ENCODE data around the gene SHROOM1. TPM values are rescaled to one million over a fixed set of nuclear protein-coding genes. Genes with fewer than 3 reads are reported as not detected.

SHROOM1 gene
- total RNA-seq, 4 donors from 2014 or later: 5.8 to 10.3 (median 6.5) TPM

GRCh38 chr5:132825033-132825833, 5.2 kb downstream of the SHROOM1 start:
- Histone ChIP-seq H3K4me1 (peaks cover 0 to 42% (median 9%) of the 10 kb centered on the region in 3 donors), H3K9me3 (no peaks in the 10 kb centered on the region), H3K27me3 (peaks cover 12% of the 10 kb centered on the region), H3K36me3 (peaks cover 0 to 23% of the 10 kb centered on the region in 2 donors), H3K27ac (no peak overlapping the region), H3K4me3 (peak overlapping the region in 1 of 2 donors; percentile 28)
- ATAC-seq: no peak
- TF ChIP-seq POLR2AphosphoS5 (IDR thresholded peaks at IDR 0.05) (no peak), EP300 (IDR thresholded peaks at IDR 0.05) (no peak), POLR2A (IDR thresholded peaks at IDR 0.05) (no peak)
- TF ChIP-seq, protein P1, sequence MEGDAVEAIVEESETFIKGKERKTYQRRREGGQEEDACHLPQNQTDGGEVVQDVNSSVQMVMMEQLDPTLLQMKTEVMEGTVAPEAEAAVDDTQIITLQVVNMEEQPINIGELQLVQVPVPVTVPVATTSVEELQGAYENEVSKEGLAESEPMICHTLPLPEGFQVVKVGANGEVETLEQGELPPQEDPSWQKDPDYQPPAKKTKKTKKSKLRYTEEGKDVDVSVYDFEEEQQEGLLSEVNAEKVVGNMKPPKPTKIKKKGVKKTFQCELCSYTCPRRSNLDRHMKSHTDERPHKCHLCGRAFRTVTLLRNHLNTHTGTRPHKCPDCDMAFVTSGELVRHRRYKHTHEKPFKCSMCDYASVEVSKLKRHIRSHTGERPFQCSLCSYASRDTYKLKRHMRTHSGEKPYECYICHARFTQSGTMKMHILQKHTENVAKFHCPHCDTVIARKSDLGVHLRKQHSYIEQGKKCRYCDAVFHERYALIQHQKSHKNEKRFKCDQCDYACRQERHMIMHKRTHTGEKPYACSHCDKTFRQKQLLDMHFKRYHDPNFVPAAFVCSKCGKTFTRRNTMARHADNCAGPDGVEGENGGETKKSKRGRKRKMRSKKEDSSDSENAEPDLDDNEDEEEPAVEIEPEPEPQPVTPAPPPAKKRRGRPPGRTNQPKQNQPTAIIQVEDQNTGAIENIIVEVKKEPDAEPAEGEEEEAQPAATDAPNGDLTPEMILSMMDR (IDR thresholded peaks at IDR 0.05): no peak
- 94% methylated on average over 9 of the region's 71 CpGs; no CpG with 5 or more reads in 1 of the 2 donors for WGBS, 2 donors (ENCODE audit: low coverage in 1 of 2)

DNA sequence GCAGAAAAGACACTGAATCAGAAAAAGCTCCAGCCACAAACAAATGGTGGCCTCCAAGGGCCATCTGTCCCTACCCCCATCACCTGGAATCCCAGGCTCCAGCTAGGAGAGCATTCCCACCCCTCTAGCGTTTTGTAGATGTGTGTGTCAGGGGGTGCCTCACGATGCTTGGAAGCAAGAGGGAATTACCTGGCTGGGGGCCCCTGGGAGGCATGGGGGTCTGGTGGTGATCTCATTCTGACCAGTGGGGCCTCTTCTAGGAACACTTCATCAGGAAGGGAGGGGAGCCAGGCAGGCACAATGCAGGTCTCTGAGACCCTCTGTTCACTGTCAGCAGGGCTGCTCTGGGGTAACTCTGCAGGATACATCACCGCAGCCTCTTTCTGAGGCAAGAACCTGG, 6.0 kb downstream of the SHROOM1 start:
- Histone ChIP-seq H3K36me3 (peaks cover 0 to 23% of the 10 kb centered on the region in 2 donors), H3K9me3 (no peaks in the 10 kb centered on the region), H3K27ac (no peak overlapping the region), H3K4me1 (peaks cover 0 to 45% (median 6%) of the 10 kb centered on the region in 3 donors), H3K27me3 (peaks cover 15% of the 10 kb centered on the region), H3K4me3 (no peak overlapping the region)
- WGBS, 2 donors (ENCODE audit: low coverage in 1 of 2): 83% methylated on average over 1 of the region's 3 CpGs; no CpG with 5 or more reads in 1 of the 2 donors
- no peak for TF ChIP-seq EP300 (IDR thresholded peaks at IDR 0.05)
- TF ChIP-seq POLR2AphosphoS5 (IDR thresholded peaks at IDR 0.05): no peak
- TF ChIP-seq POLR2A (IDR thresholded peaks at IDR 0.05): no peak
- TF ChIP-seq, protein P1 (IDR thresholded peaks at IDR 0.05): no peak
- ATAC-seq: no peak

DNA sequence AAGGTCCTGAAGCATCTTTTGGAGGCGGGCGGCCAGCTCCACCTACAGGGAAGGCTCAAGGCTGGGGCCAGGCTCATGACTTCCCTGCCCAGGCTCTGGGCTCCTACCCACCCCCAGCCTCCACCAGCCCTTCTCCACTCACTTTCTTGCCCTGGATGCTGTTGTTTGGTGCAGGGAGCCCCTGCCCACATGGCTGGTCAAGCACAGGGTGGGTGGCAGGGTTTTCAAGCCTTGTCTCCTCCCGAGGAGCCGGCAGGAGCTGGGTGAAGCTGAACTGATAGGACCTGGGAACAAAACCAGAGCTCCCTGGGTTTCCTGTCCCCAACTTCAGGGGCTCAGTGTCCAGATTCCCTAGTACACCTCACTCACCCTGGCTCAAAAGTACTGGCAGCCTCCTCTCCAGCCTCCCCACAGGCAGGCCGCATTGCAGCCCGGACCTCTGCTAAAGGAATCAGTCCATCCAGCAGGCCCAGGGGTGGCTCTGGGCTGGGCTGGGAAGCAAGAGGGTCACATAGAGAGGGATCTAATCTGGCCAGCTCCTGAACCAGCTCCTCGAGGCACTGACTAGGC, 6.9 kb downstream of the SHROOM1 start:
- ATAC-seq: no peak
- peaks cover 0 to 23% of the 10 kb centered on the region in 2 donors for H3K36me3 ChIP-seq
- peaks cover 23% of the 10 kb centered on the region for H3K27me3 ChIP-seq
- peak overlapping the region in 1 of 2 donors; percentile 40 for H3K4me3 ChIP-seq
- H3K27ac ChIP-seq: peak overlapping the region in 2 of 4 donors; percentile 3 to 60
- no peaks in the 10 kb centered on the region for H3K9me3 ChIP-seq
- TF ChIP-seq POLR2AphosphoS5 (IDR thresholded peaks at IDR 0.05) (no peak), EP300 (IDR thresholded peaks at IDR 0.05) (no peak), POLR2A (IDR thresholded peaks at IDR 0.05) (no peak)
- TF ChIP-seq, protein P1 (IDR thresholded peaks at IDR 0.05): peak in 1 of 4 experiments; percentile 5
- H3K4me1 ChIP-seq: peaks cover 0 to 38% (median 4%) of the 10 kb centered on the region in 3 donors
- WGBS, 2 donors (ENCODE audit: low coverage in 1 of 2): 80% methylated on average over 1 of the region's 7 CpGs; no CpG with 5 or more reads in 1 of the 2 donors

DNA sequence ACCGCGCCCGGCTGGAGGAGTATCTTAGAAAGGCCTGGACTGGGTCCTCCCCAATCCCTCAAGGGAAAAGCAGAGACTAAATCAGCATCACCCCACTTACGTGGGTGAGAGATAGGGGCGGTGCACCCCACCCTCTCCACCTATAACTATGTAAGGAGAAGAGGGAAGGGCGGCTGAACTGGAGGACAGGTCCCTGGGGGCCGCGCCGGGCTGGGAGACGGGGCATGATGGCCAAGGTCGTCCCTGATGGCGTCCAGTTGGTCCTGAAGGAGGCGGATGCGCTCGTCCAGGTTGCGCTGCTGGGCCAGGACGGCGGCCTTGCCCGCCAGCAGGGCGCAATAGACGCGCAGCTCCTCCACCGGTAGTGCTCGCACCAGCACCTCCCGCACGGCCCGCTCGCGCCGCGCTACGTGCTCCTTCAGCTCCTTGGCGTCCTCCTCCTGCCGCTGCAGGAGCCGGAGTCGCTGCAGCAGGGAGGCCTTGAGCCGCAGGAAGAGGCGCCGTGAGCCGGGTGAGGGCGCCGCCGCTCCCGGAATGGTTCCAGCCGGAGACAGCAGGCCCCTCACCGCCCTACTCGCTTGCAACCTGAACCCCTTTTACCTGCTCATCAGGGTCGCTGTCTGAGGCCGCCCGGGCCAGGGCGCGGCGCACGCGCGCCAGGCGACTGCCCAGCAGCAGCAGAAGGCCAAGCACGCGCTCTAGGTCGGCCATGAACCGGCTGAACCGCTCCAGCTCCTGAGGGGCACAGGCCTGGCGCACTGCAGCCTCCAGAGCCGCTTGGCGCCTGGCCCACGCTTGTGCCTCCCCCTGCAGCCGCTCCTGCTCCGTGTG, 7.6 kb downstream of the SHROOM1 start:
- Histone ChIP-seq H3K9me3 (no peaks in the 10 kb centered on the region), H3K4me3 (peak overlapping the region in 1 of 2 donors; percentile 40), H3K4me1 (peaks cover 0 to 38% (median 4%) of the 10 kb centered on the region in 3 donors), H3K36me3 (peaks cover 0 to 23% of the 10 kb centered on the region in 2 donors), H3K27me3 (peaks cover 23% of the 10 kb centered on the region), H3K27ac (peak overlapping the region in 2 of 4 donors; percentile 3 to 60)
- no CpG with 5 or more reads among the region's 68 CpGs for WGBS, 2 donors (ENCODE audit: low coverage in 1 of 2)
- TF ChIP-seq, protein P1 (IDR thresholded peaks at IDR 0.05): peak in 1 of 4 experiments; percentile 7
- no peak for TF ChIP-seq POLR2AphosphoS5 (IDR thresholded peaks at IDR 0.05)
- no peak for TF ChIP-seq EP300 (IDR thresholded peaks at IDR 0.05)
- no peak for TF ChIP-seq POLR2A (IDR thresholded peaks at IDR 0.05)
- peak; percentile 15 for ATAC-seq
